HCT116 (cell line): Measurements from ENCODE around the gene SLC25A42. TPM values are rescaled to one million over a fixed set of nuclear protein-coding genes. Genes with fewer than 3 reads are reported as not detected.

ENCODE experiments used
- ATAC-seq: fragments of 200-7000 bp; cut with Tn5 transposase; 2 replicates; pipeline ENCODE4 v1.9.1; 2020; ENCODE audit warnings: mild to moderate bottlenecking, moderate library complexity
- BruUV-seq: library from RNA; stranded (reverse); fragments of 400-500 nt; replicated peaks from 2 replicates; lab custom pipeline; 2021; lab: Mats Ljungman, UMichigan
- CTCF ChIA-PET: fragments of 300-600 bp; sonication (Branson Sonifier 250); formaldehyde crosslinking; loops from one replicate; lab custom pipeline; 2021; ENCODE audit warnings: antibody characterized with exemption; lab: Charles Lee
- POLR2A ChIA-PET: fragments of 300-600, 350-600 bp; sonication (Branson Sonifier 250); formaldehyde crosslinking; loops from one replicate; lab custom pipeline; 2021; ENCODE audit warnings: antibody characterized with exemption; lab: Charles Lee
- RAD21 ChIA-PET, 2 experiments: fragments of 300-600 bp; sonication (Branson Sonifier 250); formaldehyde crosslinking; loops; one replicate each; lab custom pipeline; 2023; ENCODE audit warnings: low total read pairs in 2 of 2; ENCODE audit not compliant: uncharacterized antibody in 2 of 2, unreplicated experiment in 2 of 2, low non-redundant PET in 1 of 2; lab: Charles Lee
- DNase-seq: peaks from one replicate; pipeline ENCODE4 v3.0.0-alpha.2; 2010; ENCODE audit warnings: low read depth, low spot score
- H2AFZ ChIP-seq: fragments of 200-600 bp; shearing (Covaris generic), sonication (generic); 2 replicates; pipeline ENCODE4 v1.6.1; 2017; ENCODE audit warnings: low read depth, mixed run types, mixed read lengths, antibody characterized with exemption, low read length; ENCODE audit not compliant: poor library complexity, severe bottlenecking
- H3K27ac ChIP-seq: 2 replicates; pipeline ENCODE4 v1.5.1; 2012; ENCODE audit warnings: low read depth, low read length
- H3K27me3 ChIP-seq: fragments of 200-600 bp; sonication (generic); 2 replicates; pipeline ENCODE4 v1.6.1; 2016; ENCODE audit warnings: mixed run types, low read length, mixed read lengths; ENCODE audit not compliant: insufficient read depth
- H3K36me3 ChIP-seq, 2 experiments: fragments of 200-500 bp in 1 of 2; fragments of 200-600 bp in 1 of 2; sonication (Bioruptor generic) in 1 of 2; sonication (generic) in 1 of 2; 2 replicates each; pipeline versions ENCODE4 v1.5.1 to v1.6.1; 2014 to 2016; ENCODE audit warnings: low read length in 2 of 2, inconsistent platforms in 1 of 2, mixed read lengths in 1 of 2, mixed run types in 1 of 2; ENCODE audit not compliant: insufficient read depth in 2 of 2, control insufficient read depth in 1 of 2
- H3K4me1 ChIP-seq, 2 experiments: fragments of 200-600 bp in 1 of 2; sonication (generic) in 1 of 2; 2 replicates each; pipeline versions ENCODE4 v1.5.1 to v1.6.1; 2012 to 2017; ENCODE audit warnings: low read length in 2 of 2, inconsistent platforms in 1 of 2, mild to moderate bottlenecking in 1 of 2, mixed read lengths in 1 of 2, mixed run types in 1 of 2, moderate library complexity in 1 of 2; ENCODE audit not compliant: insufficient read depth in 2 of 2, control insufficient read depth in 1 of 2
- H3K4me2 ChIP-seq: fragments of 200-600 bp; sonication (generic); 2 replicates; pipeline ENCODE4 v1.6.1; 2017; ENCODE audit warnings: mixed run types, low read length, mixed read lengths
- H3K4me3 ChIP-seq, 2 experiments: fragments of 200-600 bp in 1 of 2; sonication (generic) in 1 of 2; replicated peaks in 1 of 2; 2 replicates each; pipeline ENCODE4 v1.5.1; 2011 to 2016; ENCODE audit warnings: low read length in 2 of 2, control low read depth in 1 of 2, low read depth in 1 of 2, mild to moderate bottlenecking in 1 of 2, mixed read lengths in 1 of 2, mixed run types in 1 of 2
- H3K79me2 ChIP-seq: fragments of 200-600 bp; sonication (generic); 2 replicates; pipeline ENCODE4 v1.6.1; 2017; ENCODE audit warnings: mild to moderate bottlenecking, mixed run types, low read length, moderate library complexity, mixed read lengths; ENCODE audit not compliant: insufficient read depth
- H3K9ac ChIP-seq: fragments of 200-600 bp; sonication (generic); 2 replicates; pipeline ENCODE4 v1.6.1; 2016; ENCODE audit warnings: low read length, mixed read lengths
- H3K9me2 ChIP-seq: fragments of 200-600 bp; sonication (generic), shearing (Covaris generic); 2 replicates; pipeline ENCODE4 v1.6.1; 2017; ENCODE audit warnings: mixed run types, mild to moderate bottlenecking, moderate library complexity; ENCODE audit not compliant: insufficient read depth
- H3K9me3 ChIP-seq, 2 experiments: fragments of 200-500 bp in 1 of 2; fragments of 200-600 bp in 1 of 2; sonication (Bioruptor generic) in 1 of 2; sonication (generic) in 1 of 2; 2 replicates each; pipeline ENCODE4 v1.6.1; 2014 to 2017; ENCODE audit warnings: low read length in 2 of 2, mixed read lengths in 2 of 2, inconsistent platforms in 1 of 2, low read depth in 1 of 2, mild to moderate bottlenecking in 1 of 2, mixed run types in 1 of 2, moderate library complexity in 1 of 2; ENCODE audit not compliant: control insufficient read depth in 1 of 2, insufficient read depth in 1 of 2
- H4K20me1 ChIP-seq: fragments of 200-600 bp; sonication (generic), shearing (Covaris generic); 2 replicates; pipeline ENCODE4 v1.6.1; 2017; ENCODE audit warnings: mixed run types, mild to moderate bottlenecking, moderate library complexity; ENCODE audit not compliant: insufficient read depth
- CEBPB ChIP-seq: IDR thresholded peaks from 2 replicates; pipeline ENCODE4 v1.6.1; 2012; ENCODE audit warnings: low read depth
- CTCF ChIP-seq, 3 experiments: fragments of 200-600 bp in 1 of 3; sonication (generic) in 1 of 3; IDR thresholded peaks in 2 of 3; conservative IDR thresholded peaks in 1 of 3; 2 replicates each; pipeline ENCODE4 v1.5.1; 2012 to 2017; ENCODE audit warnings: low read depth in 2 of 3, low read length in 2 of 3, antibody characterized with exemption in 1 of 3, borderline replicate concordance in 1 of 3, control low read depth in 1 of 3, mild to moderate bottlenecking in 1 of 3, mixed read lengths in 1 of 3, mixed run types in 1 of 3, moderate library complexity in 1 of 3; ENCODE audit not compliant: insufficient read depth in 1 of 3
- EGR1 ChIP-seq: IDR thresholded peaks from 2 replicates; pipeline ENCODE4 v1.6.1; 2012; ENCODE audit warnings: low read depth
- EZH2phosphoT487 ChIP-seq: fragments of 200-600 bp; IDR thresholded peaks from 2 replicates; pipeline ENCODE4 v1.6.1; 2018; ENCODE audit warnings: antibody characterized with exemption, borderline replicate concordance
- REST ChIP-seq: IDR thresholded peaks from 2 replicates; pipeline ENCODE4 v1.6.1; 2012; ENCODE audit warnings: low read depth
- SRF ChIP-seq: IDR thresholded peaks from 2 replicates; pipeline ENCODE4 v1.6.1; 2012; ENCODE audit warnings: low read depth
- ZBTB33 ChIP-seq: IDR thresholded peaks from 2 replicates; pipeline ENCODE4 v1.6.1; 2011; ENCODE audit warnings: mild to moderate bottlenecking, low read length, moderate library complexity; ENCODE audit not compliant: insufficient replicate concordance; ENCODE audit errors: extremely low read depth
- intact Hi-C: fragments of 100-400 bp; cut with micrococcal nuclease; formaldehyde crosslinking; loops from 2 replicates; pipeline ENCODE4 v1.10.0; 2022
- total RNA-seq: library from RNA; stranded (reverse); gene quantifications from one replicate; pipeline ENCODE4 v1.2.1, GENCODE V29; 2021; ENCODE audit not compliant: unreplicated experiment

The SLC25A42 gene
- total RNA-seq, 1 experiment from 2014 or later: 10.2 TPM

- no peak overlapping the region for H2AFZ ChIP-seq
- POLR2A ChIA-PET: no interaction called here
- H3K4me3 ChIP-seq: no peak overlapping the region
- intact Hi-C loops: loop anchor here (10.0 kb wide), 1 partner anchor 301 kb away; no protein-coding TSS in a partner anchor
- H3K4me1 ChIP-seq: no peaks in the 10 kb centered on the region
- RAD21 ChIA-PET: no interaction called here
- H3K36me3 ChIP-seq: peaks cover 12 to 20% of the 10 kb centered on the region in 2 experiments; a peak in 3 of 4 replicates
- H3K9me3 ChIP-seq: no peaks in the 10 kb centered on the region
- H3K9ac ChIP-seq: no peak overlapping the region
- H4K20me1 ChIP-seq: no peaks in the 10 kb centered on the region
- H3K27ac ChIP-seq: no peak overlapping the region
- DNase-seq (no peak), ATAC-seq (no peak)
- peaks cover 41% of the 10 kb centered on the region for H3K79me2 ChIP-seq
- TF ChIP-seq ZBTB33 (no peak), CTCF (IDR thresholded peaks at IDR 0.05 in 2 of 3, conservative IDR thresholded peaks at IDR 0.05 in 1 of 3; ENCODE audit: borderline replicate concordance in 1 of 3, insufficient read depth in 1 of 3, low read depth in 2 of 3, low read length in 2 of 3) (no peak), SRF (no peak), REST (no peak), EZH2phosphoT487 (no peak), CEBPB (no peak), EGR1 (no peak)
- no peaks in the 10 kb centered on the region for H3K27me3 ChIP-seq
- H3K4me2 ChIP-seq: no peak overlapping the region
- no peaks in the 10 kb centered on the region for H3K9me2 ChIP-seq
- no TSS peak for BruUV-seq
- CTCF ChIA-PET: no interaction called here
These were observed 20.3 kb upstream of the SLC25A42 start for GRCh38 chr19:19043481-19043880.
